CD4-positive, alpha-beta T cell (primary cell): ENCODE results near the gene RGN. TPM values are rescaled to one million over a fixed set of nuclear protein-coding genes. Genes with fewer than 3 reads are reported as not detected.

Source experiments
- total RNA-seq, 174 experiments: library from RNA in 2 of 174; stranded (reverse) in 2 of 174; gene quantifications; one replicate each; pipeline ENCODE4 v1.2.3 and lab custom pipeline; 2021 to 2026

RGN gene
- total RNA-seq, 2 experiments from 2014 or later: not detected

Other genes with a start within 250 kb of the RGN start
- gene RP2, start 241.4 kb upstream of the RGN start, total RNA-seq: 1 to 10 TPM; 3.8 to 4.1 TPM
- under 1 TPM; 0.05 to 0.20 TPM for gene JADE3, start 166.0 kb upstream of the RGN start, total RNA-seq
- gene NDUFB11, start 66.3 kb downstream of the RGN start, total RNA-seq: 10 to 100 TPM; 50.1 to 53.2 TPM
- 10 to 100 TPM; 27.3 to 29.4 TPM for gene RBM10, start 66.8 kb downstream of the RGN start, total RNA-seq
- gene UBA1, start 115.4 kb downstream of the RGN start, total RNA-seq: 10 to 100 TPM; 70.0 to 72.1 TPM
- 100 to 1,000 TPM; 182 to 190 TPM for gene CDK16, start 140.2 kb downstream of the RGN start, total RNA-seq
- gene USP11, start 154.6 kb downstream of the RGN start, total RNA-seq: 10 to 100 TPM; 62.6 to 66.2 TPM